Natural killer cell (primary cell): ENCODE results near the gene KRT2. TPM values are rescaled to one million over a fixed set of nuclear protein-coding genes. Genes with fewer than 3 reads are reported as not detected.

Source experiments
- ATAC-seq, 3 donors: fragments of 150-1000 bp in 2 of 3; fragments of 200-7000 bp in 1 of 3; cut with Tn5 transposase; 1 replicate in 1 of 3; 2 replicates in 2 of 3; pipeline ENCODE4 v1.10.0; 2021; ENCODE audit warnings: mild to moderate bottlenecking in 2 of 3, moderate library complexity in 2 of 3
- DNase-seq, 2 donors: peaks; one replicate each; pipeline versions ENCODE4 v3.0.0 to v3.0.0-alpha.2; 2013 to 2021; ENCODE audit warnings: mixed read lengths in 1 of 2
- H3K27ac ChIP-seq: one replicate; pipeline ENCODE4 v1.5.1; 2013; ENCODE audit warnings: mild to moderate bottlenecking, low read length
- H3K27me3 ChIP-seq: one replicate; pipeline ENCODE4 v1.6.1; 2013; ENCODE audit warnings: low read length; ENCODE audit not compliant: control insufficient read depth, insufficient read depth
- H3K36me3 ChIP-seq: one replicate; pipeline ENCODE4 v1.6.1; 2013; ENCODE audit warnings: low read length; ENCODE audit not compliant: control insufficient read depth, insufficient read depth
- H3K4me1 ChIP-seq: one replicate; pipeline ENCODE4 v1.6.1; 2013; ENCODE audit warnings: low read length; ENCODE audit not compliant: control insufficient read depth, insufficient read depth
- H3K4me3 ChIP-seq: one replicate; pipeline ENCODE4 v1.5.1; 2013; ENCODE audit warnings: low read length
- H3K9me3 ChIP-seq: one replicate; pipeline ENCODE4 v1.6.1; 2013; ENCODE audit warnings: low read length; ENCODE audit not compliant: control insufficient read depth, insufficient read depth
- H3K27ac Mint-ChIP-seq, 2 donors: one replicate each; pipeline ENCODE4 v1.8.0; 2022; ENCODE audit warnings: mild to moderate bottlenecking in 2 of 2, mixed read lengths in 2 of 2, moderate library complexity in 1 of 2
- H3K27me3 Mint-ChIP-seq, 2 donors: one replicate each; pipeline ENCODE4 v1.8.0; 2022; ENCODE audit warnings: low read depth in 2 of 2, mixed read lengths in 2 of 2
- H3K36me3 Mint-ChIP-seq: one replicate; pipeline ENCODE4 v1.8.0; 2022; ENCODE audit warnings: mixed read lengths
- H3K4me1 Mint-ChIP-seq, 2 donors: one replicate each; pipeline ENCODE4 v1.8.0; 2022; ENCODE audit warnings: mixed read lengths in 2 of 2
- H3K4me3 Mint-ChIP-seq: one replicate; pipeline ENCODE4 v1.8.0; 2022; ENCODE audit warnings: mild to moderate bottlenecking, moderate library complexity, mixed read lengths
- H3K9me3 Mint-ChIP-seq, 2 donors: one replicate each; pipeline ENCODE4 v1.8.0; 2022; ENCODE audit warnings: mixed read lengths in 2 of 2
- CTCF ChIP-seq: fragments of 200-600 bp; IDR thresholded peaks from one replicate; pipeline ENCODE4 v1.8.0; 2022; ENCODE audit warnings: antibody characterized with exemption
- WGBS: methylation state at CpG from one replicate; pipeline ENCODE4 v1.1.7; 2013; ENCODE audit warnings: missing lambda C conversion rate; ENCODE audit not compliant: insufficient coverage; 5-methylcytosine and 5-hydroxymethylcytosine counted together
- intact Hi-C: fragments of 100-400 bp; cut with micrococcal nuclease; formaldehyde crosslinking; loops from one replicate; pipeline ENCODE4 v1.14.2; 2022
- total RNA-seq, 4 donors: library from RNA; stranded (reverse); fragments of 120-200 nt in 1 of 4; gene quantifications; one replicate each; pipeline versions ENCODE4 v1.2.3 to v1.2.4, GENCODE V29; 2013 to 2022

Gene KRT2
- total RNA-seq, 3 donors from 2014 or later (not counting 1 experiment from before 2014, with no cell fraction given): 0.63 to 1.4 (median 0.66) TPM

DNA sequence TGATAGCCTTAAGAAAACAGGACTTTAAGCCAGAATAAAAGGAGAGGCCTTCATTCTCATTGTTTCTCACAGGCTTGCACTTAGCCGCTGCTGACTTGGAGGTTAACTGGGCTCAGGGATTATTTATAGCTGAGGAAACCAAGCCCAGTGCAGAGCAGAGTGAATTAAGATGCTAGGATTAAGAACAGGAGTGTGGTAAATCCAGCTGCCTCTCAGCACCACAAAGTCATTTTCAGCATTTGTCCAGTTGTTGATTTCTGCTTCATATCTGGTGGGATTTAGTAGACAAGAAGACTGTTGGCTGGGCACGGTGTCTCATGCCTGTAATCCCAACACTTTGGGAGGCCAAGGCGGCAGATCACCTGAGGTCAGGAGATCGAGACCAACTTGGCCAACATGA is 19.4 kb downstream of the KRT2 start:
- H3K27ac Mint-ChIP-seq: no peak overlapping the region
- no peak overlapping the region for H3K4me3 ChIP-seq
- no peak for ATAC-seq
- no peaks in the 10 kb centered on the region for H3K9me3 Mint-ChIP-seq
- 85% methylated on average over 4 of the region's 4 CpGs for WGBS
- H3K36me3 Mint-ChIP-seq: no peaks in the 10 kb centered on the region
- peaks cover 89% of the 10 kb centered on the region in 2 donors for H3K4me1 Mint-ChIP-seq
- no peaks in the 10 kb centered on the region for H3K27me3 ChIP-seq
- H3K27ac ChIP-seq: no peak overlapping the region
- H3K27me3 Mint-ChIP-seq: no peaks in the 10 kb centered on the region
- DNase-seq: no peak
- peaks cover 45% of the 10 kb centered on the region for H3K4me1 ChIP-seq
- H3K9me3 ChIP-seq: no peaks in the 10 kb centered on the region
- no peaks in the 10 kb centered on the region for H3K36me3 ChIP-seq
- no peak overlapping the region for H3K4me3 Mint-ChIP-seq
- intact Hi-C loops: loop anchor here (5.0 kb wide), 1 partner anchor 45 kb away; no protein-coding TSS in a partner anchor
- TF ChIP-seq CTCF: no peak

DNA sequence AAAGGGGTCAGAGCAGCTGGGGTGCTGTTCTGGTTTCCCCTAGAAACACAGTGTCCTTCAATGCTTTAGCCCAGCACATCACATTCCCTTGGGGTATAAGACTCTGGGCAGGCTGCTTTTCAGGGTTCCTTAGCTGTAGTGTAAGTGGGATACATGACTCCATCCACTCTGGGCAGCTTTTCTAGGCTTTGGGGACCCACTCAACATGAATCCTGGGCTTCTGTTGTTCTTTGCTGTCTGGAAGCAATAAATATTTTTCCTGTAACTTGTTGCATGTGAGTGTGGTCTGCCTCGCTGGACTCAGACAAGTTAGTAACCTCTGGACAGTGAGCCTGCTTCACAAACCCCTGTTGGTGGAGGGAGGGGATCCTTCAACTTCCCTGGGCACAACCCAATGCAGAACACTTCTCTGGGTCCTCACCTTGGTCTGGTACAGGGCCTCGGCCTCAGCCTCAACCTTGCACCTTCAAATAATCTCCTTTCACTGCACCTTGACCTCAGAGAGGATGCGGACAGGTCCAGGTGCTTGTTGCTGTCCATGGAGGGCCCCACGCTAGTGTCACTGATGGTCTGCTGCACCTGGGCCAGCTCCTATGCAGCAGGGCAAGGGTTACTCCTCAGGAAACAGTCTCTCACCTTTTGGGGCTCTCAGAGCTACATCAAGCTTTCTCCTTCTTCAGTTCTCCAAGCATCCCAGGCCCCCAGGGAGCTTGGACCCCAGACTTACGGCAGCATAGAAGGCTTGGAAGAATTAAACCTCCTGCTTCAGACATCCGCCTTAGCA is 20.1 kb downstream of the KRT2 start:
- H3K4me3 ChIP-seq: no peak overlapping the region
- WGBS: 83% methylated on average over 6 of the region's 6 CpGs
- Mint-ChIP-seq H3K27me3 (no peaks in the 10 kb centered on the region), H3K9me3 (no peaks in the 10 kb centered on the region), H3K4me3 (peak overlapping the region; percentile 94), H3K27ac (peak overlapping the region in 1 of 2 donors; percentile 84), H3K4me1 (peaks cover 89 to 91% of the 10 kb centered on the region in 2 donors), H3K36me3 (no peaks in the 10 kb centered on the region)
- TF ChIP-seq CTCF: no peak
- H3K27me3 ChIP-seq: no peaks in the 10 kb centered on the region
- ATAC-seq: no peak
- peaks cover 39% of the 10 kb centered on the region for H3K4me1 ChIP-seq
- DNase-seq: no peak
- no peaks in the 10 kb centered on the region for H3K36me3 ChIP-seq
- no peak overlapping the region for H3K27ac ChIP-seq
- intact Hi-C loops: loop anchor here (5.0 kb wide), 1 partner anchor 45 kb away; no protein-coding TSS in a partner anchor
- no peaks in the 10 kb centered on the region for H3K9me3 ChIP-seq

DNA sequence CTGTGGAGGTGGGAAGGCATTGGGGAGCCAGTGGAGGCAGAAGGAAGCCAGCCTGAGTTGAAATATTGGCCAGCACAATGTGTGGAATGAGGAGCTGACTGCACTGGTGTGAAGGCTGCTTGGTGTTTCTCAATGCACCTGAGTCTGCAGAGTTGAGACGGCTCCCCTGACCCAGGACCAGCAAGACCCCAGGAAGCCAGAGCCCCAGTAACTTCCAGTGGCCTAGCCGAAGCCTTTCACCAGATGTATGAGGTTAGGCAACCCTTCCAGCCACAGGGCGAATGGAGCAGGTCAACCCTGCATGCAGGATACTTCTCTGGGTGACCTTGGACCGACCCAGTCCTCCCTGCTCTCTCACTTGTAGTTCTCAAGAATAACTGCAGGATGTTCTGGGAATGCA is 20.7 kb downstream of the KRT2 start:
- no peak for TF ChIP-seq CTCF
- Histone ChIP-seq H3K9me3 (no peaks in the 10 kb centered on the region), H3K36me3 (no peaks in the 10 kb centered on the region), H3K4me3 (no peak overlapping the region), H3K27ac (no peak overlapping the region), H3K27me3 (no peaks in the 10 kb centered on the region), H3K4me1 (peaks cover 34% of the 10 kb centered on the region)
- H3K27me3 Mint-ChIP-seq: no peaks in the 10 kb centered on the region
- ATAC-seq: no peak
- H3K4me1 Mint-ChIP-seq: peaks cover 88 to 89% of the 10 kb centered on the region in 2 donors
- no peaks in the 10 kb centered on the region for H3K36me3 Mint-ChIP-seq
- H3K9me3 Mint-ChIP-seq: no peaks in the 10 kb centered on the region
- whole genome bisulfite sequencing: 54% methylated on average over 4 of the region's 4 CpGs
- DNase-seq: no peak
- H3K27ac Mint-ChIP-seq: peak overlapping the region; percentile 84 to 85
- intact Hi-C loops: loop anchor here (5.0 kb wide), 1 partner anchor 44 kb away; no protein-coding TSS in a partner anchor
- peak overlapping the region; percentile 94 for H3K4me3 Mint-ChIP-seq
